Amygdala (tissue), 56 donors: ENCODE data around the gene MAJIN.
A peak's percentile ranks its signal among the peaks of the same experiment; 100 is the strongest.
"Not testable (repeated sequence)": the region's sequence is repeated elsewhere in the genome, so short reads cannot be mapped to it uniquely, and the experiment has no call there.

Source experiments
- DNase-seq, 56 donors: peaks; one replicate each; lab custom pipeline; 2025; lab: John Stamatoyannopoulos, UW

The MAJIN gene, protein sequence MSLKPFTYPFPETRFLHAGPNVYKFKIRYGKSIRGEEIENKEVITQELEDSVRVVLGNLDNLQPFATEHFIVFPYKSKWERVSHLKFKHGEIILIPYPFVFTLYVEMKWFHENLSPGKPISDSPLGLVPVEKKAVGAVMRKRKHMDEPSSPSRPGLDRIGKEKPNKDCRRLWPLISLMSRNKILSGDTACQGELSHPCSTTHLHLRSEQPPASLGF

DNA sequence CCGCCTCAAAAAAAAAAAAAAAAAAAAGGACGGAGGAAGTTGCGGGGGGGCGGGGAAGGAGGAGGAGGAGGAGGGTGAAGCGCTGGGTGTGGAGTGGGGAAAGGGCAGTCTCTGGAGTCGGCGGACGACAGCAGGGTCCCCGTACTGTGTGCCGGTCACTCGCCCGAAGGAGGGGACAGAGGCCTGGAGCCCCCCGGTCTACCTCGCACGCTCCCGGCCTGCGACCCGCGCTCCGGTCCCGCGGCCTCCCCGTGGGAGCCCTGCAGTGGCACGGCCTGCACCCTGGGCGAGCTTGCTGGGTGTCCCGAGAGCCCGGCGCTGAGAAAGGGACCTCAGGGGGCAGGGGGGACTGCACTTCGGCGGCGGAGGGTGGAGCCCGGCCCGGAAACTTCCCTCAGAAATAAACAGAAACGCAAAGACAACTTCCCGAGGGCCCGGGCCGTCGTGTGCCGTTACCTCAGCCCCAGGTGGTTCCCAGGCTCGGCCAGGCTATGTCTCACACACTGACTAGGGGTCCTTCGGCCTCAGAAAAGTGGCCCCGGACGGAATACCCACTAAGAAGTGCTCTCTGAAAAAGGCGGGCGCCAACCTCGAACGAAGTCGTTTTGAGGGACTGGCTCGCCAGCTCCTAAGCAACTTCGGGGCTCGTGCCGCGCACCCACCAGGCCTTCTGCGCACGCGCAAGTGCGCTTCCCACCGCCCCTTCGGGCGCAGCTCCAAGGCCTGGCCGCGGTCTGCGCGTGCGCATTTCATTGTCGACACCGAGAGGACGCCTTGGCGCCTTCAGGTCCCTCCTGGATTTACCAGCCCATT, at the start of gene MAJIN:
Gene MAJIN, minus strand, starts transcription at position 688 of the 813 bp plus-strand sequence. CDS start 12,703 bp downstream, outside the sequence.
- DNase-seq, result peak in 44 of 56 donors; percentile 6 to 75 (median 38)

DNA sequence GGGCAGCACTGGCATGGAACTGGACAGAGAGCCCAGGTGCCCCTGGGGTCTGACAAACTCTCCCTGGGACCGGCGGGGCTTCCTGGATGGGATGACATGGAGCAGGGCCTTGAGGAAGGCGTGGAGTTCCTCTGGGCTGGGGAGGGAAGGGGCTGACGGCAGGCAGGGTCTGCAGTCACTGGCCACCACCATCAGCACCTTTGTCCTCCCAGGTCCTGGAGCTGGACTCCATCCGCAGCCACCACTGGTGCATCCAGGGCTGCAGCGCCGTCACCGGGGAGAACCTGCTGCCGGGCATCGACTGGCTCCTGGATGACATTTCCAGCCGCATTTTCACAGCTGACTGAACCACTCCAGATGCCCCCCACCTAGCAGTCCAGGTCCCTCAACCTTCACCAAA, 49.6 kb upstream of the MAJIN start:
- DNase-seq, result no peak

DNA sequence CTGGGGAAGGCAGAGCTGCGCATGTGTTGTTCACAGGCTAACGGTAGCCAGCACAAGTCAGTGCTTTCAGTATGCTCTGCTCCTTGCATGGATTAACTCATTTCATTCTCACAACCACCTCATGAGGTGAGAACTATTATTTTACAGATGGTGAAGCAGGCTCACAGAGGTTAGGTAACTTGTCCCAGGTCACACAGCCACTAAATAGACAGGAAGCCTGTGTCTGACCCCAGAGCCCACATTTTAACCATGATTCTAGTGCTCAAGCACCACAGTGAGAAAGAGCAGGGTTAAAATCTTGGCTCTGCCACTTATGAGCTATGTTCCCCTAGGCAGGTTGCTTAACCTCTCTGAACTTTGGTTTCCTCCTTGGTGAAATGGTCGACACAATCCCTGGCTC, 49.1 kb upstream of the MAJIN start:
- no peak for DNase-seq

DNA sequence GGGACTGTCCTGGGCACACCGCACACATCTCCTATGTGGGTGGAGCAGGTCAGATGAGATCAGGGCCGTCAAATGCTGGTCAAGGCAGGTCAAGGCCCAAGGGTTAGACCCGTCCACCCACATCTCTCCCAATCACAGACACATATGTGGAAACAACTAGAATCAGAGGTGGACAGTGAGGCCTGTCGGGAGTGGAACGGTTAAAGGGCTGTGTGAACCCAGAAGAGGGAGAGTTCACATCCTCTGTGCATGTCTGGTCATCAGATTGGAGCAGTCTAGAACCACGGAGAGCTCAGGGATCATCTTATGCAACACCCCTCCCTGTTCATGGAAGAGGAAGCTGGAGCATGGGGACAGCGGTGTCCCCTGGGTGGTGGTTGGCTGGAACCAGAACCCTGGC, 47.9 kb upstream of the MAJIN start:
- DNase-seq, result no peak

DNA sequence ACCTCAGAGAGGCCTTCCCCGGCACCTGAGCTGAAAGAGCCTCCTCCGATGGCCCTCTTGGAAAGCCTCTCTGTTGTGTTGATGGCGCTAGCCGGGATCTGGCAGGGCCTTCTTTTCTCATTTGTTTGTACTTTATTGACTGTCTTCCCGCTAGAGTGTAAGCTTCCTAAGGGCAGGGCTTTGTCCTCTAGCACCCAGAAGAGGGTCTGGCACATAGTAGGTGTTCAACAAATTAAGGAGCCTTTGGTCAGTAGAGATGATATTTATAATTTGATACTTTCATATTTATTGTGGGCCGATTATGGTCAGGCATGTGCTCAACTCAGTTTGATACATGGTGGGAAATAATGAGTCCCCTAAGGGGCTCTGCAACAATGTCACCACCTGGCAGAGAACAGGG, 46.0 kb upstream of the MAJIN start:
- no peak for DNase-seq

DNA sequence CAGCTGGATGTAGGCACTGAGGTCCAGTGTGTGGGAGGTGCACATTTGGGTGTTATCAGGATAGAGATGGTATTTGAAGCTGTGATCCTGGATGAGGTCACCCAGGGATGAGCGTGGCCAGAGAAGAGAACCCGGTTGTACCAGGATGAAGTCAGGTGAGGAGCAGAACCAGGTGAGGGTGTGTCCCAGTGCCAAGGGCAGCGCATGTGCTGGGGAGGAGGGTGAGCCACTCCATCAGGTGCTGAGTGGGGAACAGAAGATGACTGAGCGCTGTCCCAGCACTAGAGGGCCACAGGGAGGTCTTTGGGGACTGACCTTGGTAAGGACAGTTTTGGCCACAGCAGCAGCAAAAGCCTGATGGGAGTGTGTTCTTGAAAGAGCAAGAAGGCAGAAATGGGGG, 44.8 kb upstream of the MAJIN start:
- DNase-seq, result no peak

DNA sequence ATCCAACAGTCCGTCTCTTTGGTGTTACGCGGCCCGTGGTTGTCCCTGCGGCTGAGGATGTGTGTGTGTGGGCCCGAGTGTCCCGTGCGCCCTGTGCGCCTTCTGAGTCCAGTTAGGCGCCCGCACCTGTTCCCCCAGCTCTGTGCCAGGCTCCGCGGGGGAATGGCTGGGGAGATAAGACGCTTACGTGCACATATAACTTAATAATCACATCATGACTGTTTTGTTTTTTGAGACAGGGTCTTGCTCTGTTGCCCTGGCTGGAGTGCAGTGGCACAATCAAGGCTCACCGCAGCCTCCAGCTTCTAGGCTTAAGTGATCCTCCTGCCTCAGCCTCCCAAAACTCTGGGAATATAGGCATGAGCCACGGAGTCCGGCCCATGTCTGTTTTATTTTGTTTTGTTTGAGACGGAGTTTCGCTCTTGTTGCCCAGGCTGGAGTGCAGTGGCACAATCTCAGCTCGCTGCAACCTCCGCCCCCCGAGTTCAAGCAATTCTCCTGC, 42.9 kb upstream of the MAJIN start:
- DNase-seq, result no peak

DNA sequence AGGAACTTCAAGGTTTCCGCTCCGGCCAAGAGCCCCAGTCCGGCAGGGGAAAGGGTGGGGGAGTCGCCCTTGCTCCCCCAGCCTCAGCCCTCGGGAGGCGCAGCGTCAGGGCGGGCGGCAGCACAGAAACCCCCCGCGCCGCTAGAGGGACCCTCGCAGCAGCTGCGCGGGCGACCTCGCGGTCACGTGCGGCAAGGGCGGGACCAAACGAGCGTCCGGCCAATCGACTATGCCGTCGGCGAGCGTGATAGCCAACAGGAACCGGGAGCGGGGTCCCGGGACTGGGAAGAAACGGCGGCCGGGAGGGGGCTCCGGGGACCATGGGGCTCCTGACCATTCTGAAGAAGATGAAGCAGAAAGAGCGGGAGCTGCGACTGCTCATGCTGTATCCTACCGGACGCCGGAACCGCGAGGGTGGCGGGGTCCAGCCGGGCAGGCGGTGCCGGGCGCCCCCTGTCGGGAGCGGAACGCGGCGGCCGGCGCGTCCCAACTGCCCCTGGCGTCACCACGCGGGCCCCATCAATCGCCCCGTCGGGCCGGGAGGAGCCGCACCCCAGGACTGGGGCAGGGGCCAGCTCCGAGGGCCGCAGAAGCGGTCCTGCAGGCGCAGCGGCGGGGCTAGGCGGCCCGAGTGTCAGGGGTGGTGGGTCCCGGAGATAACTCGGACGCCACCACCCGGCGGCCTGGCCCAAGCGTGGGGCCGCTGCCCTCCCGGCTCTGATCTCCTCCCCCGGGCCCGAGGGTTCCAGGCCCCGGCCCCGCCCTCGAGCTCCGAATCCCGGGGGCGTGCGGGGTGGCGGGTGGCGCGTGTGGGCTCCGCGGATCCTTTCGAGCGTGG, 42.2 kb upstream of the MAJIN start, which contains the start of gene ARL2:
Gene ARL2, plus strand, starts transcription at position 273 of the 838 bp plus-strand sequence. Its CDS starts 48 bp downstream, at position 321.
- peak; percentile 43 to 94 (median 86) for DNase-seq

DNA sequence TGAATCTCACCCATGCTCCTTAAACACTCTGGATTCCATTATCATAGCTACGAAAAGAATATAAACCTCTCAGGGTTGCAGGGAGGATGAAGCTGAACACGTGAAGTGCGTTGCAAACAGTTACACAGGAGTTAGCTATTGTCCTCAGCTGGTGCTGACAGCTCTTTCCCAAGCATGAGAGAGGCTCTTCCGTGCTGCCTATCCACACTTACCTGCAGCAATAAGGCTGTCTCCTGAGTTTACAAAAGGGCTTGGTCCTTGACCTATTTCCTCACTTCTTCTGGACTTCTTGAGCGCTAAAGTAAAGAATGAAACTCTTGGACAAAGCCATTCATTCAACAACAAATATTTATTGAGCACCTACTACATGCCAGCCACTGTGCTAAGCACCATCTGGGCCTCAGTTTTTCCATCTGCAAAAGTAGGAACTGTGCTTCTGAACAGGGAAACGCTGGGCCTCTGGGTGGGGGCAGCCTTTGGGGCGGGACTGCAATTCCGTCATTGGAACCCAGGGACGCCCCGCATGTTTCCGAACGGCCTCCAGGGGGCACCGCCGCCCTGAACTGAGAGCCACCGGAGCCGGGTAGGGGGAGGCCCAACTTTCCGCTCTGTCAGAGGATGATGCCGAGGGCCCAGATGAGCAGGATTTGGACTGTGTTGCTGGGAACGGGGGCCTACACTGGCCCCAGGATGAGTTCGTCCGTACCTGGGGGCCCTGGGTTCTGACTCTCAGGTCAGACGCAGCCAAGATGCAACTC, 41.4 kb upstream of the MAJIN start:
- DNase-seq, result peak; percentile 43 to 89 (median 77)

DNA sequence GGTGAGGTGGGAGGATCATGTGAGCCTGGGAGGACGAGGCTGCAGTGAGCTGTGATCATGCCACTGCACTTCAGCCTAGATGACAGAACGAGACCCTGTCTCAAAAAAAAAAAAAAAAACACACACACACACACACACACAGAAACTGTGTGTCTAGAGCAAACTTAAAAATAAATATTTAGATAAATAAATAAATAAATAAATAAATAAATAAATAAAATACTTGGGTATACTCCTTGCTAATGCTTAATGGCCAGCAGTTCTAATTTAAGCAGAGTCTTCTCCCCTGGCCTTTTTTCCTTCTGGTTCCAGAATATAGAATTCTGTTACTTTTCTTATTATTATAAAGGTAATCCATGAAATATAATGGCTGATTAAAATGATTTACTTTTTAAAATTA, 37.0 kb upstream of the MAJIN start:
- no peak for DNase-seq

DNA sequence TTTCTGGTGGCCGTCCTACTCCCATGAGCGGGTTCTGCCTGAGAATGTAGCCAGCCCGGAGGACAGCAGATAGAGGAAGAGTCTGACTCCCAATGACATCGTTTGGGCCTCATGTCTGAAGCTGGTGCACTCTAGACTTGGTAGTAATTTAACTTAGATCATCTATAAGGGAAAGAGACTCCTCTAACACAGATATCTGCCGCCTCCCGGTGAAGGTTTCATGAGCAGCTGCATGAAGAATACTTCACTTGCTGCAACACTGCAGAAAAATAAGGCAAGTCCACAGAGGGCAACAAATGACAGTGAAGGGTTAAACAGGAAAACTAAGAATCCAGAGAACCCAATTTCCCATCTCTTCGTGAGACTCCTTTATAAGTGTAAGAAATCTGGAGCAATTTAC, 36.1 kb upstream of the MAJIN start:
- DNase-seq, result no peak

DNA sequence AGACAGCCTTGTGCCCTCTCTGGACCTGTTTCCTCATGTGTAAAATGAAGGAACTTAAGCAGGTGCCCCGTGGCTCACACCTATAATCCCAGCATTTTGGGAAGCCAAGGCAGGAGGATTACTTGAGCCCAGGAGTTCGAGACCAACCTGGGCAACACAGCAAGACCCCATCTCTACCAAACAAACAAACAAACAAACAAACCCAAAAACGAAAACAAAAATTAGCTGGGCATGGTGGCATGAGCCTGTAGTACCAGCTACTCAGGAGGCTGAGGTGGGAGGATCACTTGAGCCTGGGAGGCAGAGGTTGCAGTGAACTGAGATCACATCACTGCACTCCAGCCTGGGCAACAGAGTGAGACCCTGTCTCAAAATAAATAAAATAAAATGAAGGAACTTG, 32.1 kb upstream of the MAJIN start:
- DNase-seq, result not testable (repeated sequence)

DNA sequence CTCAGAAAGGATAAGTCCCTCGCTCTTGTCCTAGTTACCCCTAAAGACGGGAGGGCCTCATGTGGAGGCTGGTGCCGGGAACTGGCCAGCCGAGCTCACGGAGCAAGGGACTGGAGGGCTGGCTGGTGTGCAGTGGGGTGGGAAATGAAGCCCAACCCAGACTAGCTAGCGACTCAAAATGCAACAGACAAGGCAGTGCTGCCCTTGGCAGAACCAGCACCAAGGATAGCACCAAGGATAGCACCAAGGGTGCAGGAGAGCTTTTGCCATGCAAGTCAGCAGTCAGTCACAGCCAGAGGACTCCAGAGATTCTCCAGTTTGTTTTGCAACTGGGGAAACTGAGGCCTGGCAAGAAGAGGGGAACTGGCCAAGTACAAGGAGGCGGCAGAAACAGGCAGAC, 31.4 kb upstream of the MAJIN start:
- no peak for DNase-seq

DNA sequence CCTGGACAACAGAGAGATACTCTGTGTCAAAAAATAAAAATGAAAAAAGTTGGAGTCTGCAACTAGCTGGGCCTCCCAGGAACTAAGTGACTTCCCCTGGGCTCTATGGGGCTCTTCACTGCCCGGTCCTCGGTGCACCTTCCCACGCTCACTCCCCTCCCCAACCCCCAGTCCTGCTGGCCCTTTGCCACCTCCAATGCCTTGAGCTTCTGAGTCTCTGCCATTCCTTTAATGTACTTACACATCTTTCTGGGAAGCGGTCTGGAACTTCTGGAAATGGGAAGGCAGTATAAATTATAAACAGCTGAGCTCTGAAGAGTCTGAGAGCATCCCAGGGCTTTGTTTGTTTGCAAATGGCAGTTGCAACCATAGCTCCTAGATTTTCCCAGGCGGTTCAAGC, 30.8 kb upstream of the MAJIN start:
- DNase-seq, result no peak

DNA sequence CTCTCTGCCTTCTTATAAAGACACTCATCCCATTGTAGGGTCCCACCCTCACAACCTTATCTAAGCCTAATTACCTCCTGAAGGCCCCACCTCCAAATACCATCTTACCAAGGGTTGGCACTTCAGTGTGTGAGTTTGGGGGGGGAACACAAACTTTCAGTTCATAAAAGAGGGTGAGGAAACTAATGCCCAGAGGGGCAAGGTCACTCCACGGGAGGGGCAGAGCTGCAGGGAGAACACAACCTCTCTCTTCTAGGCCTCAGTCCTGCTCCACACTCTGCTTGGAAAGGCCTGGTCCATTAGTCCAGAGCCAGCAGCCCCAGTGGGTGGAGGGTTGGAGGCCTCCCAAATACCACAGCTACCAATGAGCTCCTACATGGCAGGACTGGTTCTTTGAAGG, 27.6 kb upstream of the MAJIN start:
- no peak for DNase-seq

DNA sequence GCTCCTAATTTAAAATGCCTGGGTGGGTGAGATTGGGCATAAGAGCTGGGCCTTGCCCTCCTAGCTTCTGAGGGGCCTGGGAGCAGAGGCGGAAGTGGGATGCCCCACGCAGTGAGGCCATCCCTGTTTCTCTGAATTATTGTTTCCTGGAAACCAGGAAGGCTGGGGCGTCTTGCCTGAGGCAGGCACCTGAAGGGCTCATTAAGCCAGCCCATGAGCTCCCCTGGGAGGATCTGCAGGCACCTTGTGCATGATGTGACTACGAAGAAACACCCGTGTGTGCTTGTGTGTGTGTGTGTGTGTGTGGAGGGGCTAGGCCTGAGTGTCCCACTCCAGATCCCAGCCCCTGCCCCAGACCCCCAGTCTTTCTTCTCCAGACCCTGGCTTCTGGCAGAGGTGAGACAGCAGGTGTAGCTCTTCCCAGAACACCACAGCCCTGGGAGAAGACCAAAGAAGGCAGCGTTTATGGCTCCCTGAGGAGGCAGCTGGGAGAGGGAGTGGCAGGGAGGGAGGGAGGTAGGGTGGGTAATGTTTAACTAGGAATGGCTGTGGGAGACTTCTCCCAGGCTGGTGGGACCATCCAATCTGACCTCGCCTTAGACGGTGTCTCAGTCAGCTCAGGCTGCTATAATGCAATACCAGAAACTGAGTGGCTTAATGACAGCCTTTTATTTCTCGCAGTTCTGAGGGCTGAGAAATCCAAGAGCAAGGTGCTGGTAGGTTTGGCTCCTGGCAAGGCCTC, 27.0 kb upstream of the MAJIN start:
- no peak for DNase-seq

DNA sequence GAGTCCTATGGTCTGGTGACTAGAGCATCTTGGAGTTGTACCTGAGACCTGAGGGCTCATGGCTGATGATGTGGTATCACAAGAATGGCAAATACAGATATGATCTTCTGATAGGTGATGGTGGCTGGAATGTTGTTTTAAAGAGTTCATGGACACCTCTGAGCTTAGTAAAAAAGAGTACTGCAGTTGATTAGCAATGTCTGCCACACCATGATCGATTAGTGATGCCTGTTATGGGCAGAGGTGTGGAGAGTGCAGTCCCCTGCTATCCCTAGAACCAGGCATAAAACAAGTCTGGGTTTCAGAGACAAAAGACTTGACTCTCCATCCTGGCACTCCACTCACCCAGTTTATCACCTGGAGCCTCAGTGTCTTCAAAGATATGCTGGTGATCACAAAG, 26.2 kb upstream of the MAJIN start:
- DNase-seq, result no peak

DNA sequence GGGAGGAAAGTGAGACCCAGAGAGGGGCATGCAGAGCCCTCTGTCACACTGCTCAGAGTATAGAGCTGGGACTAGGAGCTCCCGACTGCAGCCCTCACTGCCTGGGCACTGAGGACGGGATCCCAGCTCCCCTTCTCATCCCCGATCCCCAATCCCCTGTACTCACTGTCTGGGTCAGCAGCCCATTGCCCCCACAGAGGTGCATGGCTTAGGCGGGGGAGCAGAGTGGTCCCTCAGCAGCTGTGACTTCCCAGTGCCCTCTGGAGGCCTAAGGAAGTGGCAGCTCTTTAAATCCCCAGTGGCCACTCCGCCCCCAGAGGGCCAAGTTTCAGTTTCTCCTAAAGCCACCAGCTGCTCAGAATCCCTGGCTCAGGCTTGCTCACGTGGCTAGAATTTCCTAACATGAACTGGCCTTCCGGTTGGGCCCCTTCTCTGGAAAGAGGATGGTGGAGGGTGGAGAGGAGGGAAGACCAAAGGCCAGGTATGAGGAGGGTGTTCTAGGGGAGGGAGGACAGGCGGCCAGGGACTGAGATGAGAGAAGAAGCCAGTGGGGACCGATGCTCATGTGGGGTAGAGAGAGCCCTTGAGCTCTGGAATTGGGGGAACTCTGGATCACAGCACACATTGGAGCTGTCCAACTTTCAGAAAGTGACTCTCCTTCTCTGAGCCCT, 24.9 kb upstream of the MAJIN start, which contains the start of gene BATF2:
Gene BATF2, minus strand, starts transcription at position 262 of the 671 bp plus-strand sequence. Its CDS starts 57 bp downstream, at position 205.
- DNase-seq, result peak in 51 of 56 donors; percentile 3 to 75 (median 38)

DNA sequence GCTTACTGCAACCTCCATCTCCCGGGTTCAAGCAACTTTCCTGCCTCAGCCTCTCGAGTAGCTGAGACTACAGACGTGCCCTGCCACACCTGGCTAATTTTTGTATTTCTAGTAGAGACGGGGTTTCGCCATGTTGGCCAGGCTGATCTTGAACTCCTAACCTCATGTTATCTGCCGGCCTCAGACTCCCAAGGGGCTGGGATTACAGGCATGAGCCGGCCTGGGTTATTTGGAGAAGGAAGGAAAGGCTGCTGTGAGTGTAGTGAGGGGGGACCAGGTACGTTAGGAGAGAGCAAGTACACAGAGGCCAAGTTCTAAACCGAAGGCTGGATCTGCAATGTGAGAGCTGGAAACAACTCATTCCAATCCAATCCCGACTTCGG, 24.4 kb upstream of the MAJIN start:
- DNase-seq, result no peak
